Measurements from ENCODE around the gene SCAF11.
"Not testable (repeated sequence)": the region's sequence is repeated elsewhere in the genome, so short reads cannot be mapped to it uniquely, and the experiment has no call there.

Gene SCAF11, protein sequence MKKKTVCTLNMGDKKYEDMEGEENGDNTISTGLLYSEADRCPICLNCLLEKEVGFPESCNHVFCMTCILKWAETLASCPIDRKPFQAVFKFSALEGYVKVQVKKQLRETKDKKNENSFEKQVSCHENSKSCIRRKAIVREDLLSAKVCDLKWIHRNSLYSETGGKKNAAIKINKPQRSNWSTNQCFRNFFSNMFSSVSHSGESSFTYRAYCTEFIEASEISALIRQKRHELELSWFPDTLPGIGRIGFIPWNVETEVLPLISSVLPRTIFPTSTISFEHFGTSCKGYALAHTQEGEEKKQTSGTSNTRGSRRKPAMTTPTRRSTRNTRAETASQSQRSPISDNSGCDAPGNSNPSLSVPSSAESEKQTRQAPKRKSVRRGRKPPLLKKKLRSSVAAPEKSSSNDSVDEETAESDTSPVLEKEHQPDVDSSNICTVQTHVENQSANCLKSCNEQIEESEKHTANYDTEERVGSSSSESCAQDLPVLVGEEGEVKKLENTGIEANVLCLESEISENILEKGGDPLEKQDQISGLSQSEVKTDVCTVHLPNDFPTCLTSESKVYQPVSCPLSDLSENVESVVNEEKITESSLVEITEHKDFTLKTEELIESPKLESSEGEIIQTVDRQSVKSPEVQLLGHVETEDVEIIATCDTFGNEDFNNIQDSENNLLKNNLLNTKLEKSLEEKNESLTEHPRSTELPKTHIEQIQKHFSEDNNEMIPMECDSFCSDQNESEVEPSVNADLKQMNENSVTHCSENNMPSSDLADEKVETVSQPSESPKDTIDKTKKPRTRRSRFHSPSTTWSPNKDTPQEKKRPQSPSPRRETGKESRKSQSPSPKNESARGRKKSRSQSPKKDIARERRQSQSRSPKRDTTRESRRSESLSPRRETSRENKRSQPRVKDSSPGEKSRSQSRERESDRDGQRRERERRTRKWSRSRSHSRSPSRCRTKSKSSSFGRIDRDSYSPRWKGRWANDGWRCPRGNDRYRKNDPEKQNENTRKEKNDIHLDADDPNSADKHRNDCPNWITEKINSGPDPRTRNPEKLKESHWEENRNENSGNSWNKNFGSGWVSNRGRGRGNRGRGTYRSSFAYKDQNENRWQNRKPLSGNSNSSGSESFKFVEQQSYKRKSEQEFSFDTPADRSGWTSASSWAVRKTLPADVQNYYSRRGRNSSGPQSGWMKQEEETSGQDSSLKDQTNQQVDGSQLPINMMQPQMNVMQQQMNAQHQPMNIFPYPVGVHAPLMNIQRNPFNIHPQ (N-terminal part only)

DNA sequence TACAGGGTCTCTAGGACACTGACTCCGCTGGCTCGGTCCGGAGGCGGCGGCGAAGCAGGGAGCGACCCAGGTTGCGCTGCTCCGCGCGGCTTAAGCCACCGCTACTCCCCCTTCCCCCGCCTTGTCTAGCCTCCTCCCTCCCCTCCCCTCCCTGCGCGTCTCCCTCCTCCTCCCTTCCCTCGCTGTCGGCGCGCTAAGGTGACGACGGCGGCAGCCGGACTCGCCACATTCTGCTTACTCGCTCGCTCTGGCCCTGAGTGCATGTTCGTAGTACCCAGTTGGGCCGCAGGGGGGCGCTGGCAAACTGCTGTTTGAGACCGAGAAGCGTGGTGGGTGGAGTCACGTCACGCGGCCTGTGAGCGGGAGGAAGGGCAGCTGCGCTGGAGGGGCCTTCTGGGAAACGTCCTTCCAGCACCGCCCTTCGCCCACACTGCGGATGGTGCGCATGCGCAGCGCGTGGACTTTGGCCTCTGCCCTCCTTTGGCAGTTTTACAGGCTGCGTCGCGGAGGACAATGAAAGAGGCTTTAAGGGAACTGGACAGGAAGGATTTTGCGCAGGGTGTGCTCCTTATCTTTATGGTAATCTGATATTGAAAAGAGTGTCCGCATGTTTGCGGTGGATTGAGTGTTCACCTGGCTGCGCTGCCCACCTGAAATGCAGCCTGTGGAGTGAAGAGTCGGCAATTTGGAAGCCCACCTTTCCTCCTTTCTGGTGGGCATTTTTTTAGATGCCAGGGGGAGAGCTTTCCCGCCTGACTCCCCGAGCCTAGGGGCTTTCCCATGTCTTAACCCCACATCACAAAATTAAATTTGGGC, at the start of gene SCAF11:
SCAF11 (minus strand) TSS at position 107 of the 816 bp plus-strand sequence. CDS start 26,407 bp downstream, outside the sequence.
- peak; percentile 100 for DNase-seq (ENCODE audit: low read depth)

DNA sequence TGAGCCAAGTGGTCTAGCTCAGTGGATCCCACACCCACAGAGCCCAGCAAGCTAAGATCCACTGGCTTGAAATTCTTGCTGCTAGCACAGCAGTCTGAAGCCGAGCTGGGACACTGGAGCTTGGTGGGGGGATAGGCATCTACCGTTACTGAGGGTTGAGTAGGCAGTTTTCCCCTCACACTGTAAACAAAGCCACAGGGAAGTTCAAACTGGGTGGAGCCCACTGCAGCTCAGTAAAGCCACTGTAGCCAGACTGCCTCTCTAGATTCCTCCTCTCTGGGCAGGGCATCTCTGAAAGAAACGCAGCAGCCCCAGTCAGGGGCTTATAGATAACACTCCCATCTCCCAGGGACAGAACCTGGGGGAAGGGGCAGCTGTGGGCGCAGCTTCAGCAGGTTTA, 46.7 kb upstream of the SCAF11 start:
- not testable (repeated sequence) for DNase-seq (ENCODE audit: low read depth)

DNA sequence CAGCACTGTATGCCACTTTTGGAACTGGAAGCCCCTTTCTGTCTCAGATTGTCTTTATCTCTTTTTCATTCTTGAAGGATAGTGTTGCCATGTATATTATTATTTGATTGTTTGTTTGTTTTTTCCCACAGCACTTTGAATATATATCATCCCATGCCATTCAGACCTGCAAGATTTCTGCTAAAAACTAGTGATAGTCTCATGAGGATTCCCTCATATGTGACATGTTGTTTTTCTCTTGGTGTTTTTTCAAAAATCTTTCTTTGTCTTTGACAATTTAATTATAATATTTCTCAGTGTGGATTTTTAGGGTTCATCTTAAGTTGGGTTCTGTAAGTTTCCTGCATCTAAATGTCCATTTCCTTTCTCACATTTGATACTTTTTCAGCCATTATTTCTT, 36.8 kb upstream of the SCAF11 start:
- no peak for DNase-seq (ENCODE audit: low read depth)

DNA sequence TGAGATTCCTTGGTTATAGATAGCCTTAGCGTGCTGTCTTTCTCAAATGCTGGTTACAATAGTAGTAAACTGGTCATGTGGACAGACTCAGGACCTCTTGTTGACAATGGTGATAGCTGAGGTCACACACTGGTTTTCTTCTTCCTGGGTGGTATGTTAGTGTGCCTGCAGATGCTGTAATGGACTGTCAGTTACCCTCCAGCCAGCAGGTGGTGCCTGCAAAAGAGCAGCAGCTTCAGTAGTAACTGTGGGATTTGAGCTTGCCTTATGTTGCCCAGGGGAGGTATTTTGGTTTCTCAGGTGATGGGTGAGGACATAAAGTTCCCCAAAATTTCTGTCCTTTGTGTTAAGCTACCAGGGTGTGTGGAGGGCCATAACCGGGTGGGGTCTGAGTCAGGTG, 33.7 kb upstream of the SCAF11 start:
- no peak for DNase-seq (ENCODE audit: low read depth)

DNA sequence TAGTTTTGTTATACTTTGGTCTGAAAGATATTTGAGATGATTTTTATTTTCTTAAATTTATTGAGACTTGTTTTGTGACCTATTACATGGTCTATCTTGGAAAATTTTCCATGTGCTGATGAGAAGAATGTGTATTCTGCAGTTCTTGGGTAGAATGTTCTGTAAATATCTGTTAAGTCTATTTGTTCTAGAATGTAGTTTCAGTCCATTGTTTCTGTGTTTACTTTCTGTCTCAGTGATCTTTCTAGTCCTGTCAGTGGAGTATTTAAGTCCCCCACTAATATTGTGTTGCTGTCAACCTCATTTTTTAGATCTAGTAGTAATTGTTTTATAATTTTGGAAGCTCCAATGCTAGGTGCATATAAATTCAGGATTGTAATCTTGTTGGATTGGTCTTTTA, 30.4 kb upstream of the SCAF11 start:
- no peak for DNase-seq (ENCODE audit: low read depth)

DNA sequence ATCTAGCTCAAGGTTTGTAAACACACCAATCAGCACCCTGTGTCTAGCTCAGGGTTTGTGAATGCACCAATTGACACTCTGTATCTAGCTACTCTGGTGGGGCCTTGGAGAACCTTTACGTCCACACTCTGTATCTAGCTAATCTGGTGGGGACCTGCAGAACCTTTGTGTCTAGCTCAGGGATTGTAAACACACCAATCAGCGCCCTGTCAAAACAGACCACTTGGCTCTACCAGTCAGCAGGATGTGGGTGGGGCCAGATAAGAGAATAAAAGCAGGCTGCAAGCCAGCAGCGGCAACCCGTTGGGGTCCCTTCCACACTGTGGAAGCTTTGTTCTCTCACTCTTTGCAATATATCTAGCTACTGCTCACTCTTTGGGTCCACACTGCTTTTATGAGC, 28.3 kb upstream of the SCAF11 start:
- DNase-seq (ENCODE audit: low read depth): not testable (repeated sequence)

DNA sequence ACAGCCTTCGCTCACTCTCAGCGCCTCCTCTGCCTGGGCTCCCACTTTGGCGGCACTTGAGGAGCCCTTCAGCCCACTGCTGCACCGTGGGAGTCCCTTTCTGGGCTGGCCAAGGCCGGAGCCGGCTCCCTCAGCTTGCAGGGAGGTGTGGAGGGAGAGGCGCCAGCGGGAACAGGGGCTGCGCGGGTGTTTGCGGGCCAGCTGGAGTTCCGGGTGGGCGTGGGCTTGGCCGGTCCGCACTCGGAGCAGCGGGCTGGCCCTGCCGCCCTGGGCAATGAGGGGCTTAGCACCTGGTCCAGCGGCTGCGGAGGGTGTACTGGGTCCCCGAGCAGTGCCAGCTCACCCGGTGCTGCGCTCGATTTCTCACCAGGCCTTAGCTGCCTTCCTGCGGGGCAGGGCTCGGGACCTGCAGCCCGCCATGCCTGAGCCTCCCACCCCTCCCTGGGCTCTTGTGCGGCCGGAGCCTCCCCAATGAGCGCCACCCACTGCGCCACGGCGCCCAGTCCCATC, 27.5 kb upstream of the SCAF11 start:
- not testable (repeated sequence) for DNase-seq (ENCODE audit: low read depth)

DNA sequence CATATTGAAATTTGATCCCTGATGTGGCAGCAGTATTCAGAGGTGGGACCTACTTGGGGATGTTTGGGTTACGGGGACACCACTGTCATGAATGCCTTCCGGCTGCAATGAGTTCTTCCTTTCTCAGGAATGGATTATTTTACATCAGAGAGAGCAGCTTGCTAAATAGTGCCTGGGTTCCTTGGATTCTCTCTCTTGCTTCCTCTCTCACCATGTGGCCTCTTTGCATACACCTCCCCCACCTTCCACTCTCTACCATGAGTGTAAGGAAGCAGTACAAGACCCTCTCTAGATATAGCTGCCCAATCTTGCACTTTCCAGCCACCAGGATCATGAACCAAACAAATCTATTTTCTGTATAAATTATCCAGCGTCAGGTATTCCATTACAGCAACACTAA, 15.4 kb upstream of the SCAF11 start:
- DNase-seq (ENCODE audit: low read depth): no peak

DNA sequence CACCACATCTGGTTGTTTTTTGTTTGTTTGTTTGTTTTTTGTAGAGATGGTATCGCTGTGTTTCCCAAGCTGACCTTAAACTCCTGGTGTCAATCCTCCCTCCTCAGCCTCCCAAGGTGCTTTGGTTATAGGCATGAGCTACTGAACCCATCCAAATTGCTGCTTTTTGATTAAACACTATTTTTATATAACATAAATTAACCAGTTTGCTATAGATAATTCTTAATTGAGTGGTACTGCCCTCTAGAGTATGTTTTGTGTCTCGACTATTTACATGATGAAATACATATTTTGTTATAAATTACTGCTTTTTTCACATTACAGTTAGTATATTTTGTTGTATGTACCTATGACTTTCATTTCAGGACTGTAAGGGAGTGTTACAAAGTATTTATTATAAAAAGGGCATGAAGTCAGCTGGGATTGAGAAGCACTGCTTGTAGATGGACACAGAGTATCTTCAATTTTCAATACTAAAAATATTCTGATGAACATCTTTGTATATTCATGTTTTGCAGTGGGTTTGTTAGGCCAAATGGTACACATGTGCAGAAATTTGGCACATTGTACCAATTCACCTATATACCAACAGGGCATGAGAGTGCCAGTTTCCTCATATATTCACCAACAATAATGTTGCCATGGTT, 14.9 kb upstream of the SCAF11 start:
- DNase-seq (ENCODE audit: low read depth): no peak

DNA sequence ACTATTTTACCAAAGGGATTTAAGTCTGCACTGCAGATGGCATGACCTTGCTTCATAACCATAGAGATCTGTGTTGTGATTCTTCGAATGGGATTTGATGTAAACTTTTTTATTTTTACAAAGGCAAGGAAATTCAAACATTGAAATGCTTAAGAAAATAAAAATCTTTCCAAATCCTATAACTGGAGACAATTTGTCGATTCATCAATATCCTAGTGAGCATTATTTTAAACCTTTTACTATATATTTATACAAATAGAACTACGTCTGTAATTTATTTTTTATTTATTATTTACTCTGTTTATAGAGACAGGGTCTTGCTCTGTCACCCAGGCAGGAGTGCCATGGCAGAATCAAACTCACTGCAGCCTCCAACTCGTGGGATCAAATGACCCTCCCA, 14.3 kb upstream of the SCAF11 start:
- no peak for DNase-seq (ENCODE audit: low read depth)

DNA sequence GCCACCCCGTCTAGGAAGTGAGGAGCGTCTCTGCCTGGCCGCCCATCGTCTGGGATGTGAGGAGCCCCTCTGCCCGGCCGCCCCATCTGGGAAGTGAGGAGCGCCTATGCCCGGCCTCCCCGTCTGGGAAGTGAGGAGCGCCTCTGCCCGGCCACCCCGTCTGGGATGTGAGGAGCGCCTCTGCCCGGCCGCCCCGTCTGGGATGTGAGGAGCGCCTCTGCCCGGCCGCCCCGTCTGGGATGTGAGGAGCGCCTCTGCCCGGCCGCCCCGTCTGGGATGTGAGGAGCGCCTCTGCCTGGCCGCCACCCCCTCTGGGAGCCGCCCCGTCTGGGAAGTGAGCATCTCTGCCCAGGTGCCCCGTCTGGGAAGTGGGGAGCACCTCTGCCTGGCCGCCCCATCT, 9.7 kb upstream of the SCAF11 start:
- DNase-seq (ENCODE audit: low read depth): not testable (repeated sequence)

DNA sequence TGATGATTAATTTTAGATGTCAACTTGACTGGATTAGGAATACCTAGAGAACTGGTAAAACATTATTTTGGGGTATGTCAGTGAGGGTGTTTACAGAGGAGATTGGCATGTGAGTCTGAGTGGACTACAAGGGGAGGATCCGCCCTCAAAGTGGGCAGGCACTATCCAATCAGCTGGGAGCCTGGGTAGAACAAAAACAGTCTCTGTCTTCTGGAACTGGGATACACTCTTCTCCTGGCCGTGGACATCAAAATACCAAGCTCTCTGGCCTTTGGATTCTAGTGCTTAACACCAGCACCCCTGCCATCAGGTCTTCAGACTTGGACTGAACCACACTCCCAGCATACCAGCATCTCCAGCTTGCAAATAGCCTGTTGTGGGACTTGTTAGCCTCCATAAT, 4.4 kb upstream of the SCAF11 start:
- no peak for DNase-seq (ENCODE audit: low read depth)

DNA sequence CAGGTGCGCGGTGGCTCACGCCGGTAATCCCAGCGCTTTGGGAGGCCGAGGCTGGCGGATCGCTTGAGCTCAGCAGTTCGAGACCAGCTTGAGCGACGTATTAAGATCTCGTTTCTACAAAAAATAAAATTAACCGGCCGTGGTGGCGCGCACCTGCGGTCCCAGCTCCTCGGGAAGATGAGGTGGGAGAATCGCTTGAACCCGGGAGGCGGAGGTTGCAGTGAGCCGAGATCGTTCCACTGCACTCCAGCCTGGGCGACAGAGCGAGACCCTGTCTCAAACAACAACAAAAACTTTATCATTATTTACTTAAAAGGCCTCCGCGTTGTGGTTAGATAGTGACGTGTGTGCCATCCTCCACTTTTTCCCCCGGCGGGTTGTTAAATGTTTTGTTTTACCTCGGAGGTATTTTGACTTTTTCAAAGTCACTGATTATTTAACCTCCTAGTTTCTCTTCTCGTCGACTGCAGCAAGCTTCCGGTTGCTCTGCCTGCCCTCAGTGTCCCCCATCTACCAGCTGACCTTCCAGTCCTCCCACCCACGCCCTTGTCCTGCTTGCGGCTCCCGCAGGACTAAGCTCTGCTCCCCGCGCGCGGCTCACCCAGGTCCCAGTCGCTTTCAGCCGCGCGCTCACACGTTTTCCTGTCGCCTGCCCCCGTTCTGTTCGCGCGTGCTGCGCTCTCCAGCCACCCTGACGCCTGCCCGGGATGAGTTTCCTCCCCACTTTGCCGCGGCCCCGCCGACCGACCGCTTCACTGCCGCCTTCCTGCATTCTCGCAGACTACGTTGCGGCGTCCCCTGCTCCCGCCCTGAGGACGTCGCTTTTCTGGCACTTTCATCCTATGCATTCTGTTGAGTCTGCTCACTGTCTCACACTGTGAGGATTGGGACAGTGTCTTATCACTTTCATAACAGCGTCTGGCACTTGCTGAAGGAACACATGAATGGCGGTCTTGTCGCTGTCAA, 1.2 kb upstream of the SCAF11 start:
- peak; percentile 50 for DNase-seq (ENCODE audit: low read depth)

DNA sequence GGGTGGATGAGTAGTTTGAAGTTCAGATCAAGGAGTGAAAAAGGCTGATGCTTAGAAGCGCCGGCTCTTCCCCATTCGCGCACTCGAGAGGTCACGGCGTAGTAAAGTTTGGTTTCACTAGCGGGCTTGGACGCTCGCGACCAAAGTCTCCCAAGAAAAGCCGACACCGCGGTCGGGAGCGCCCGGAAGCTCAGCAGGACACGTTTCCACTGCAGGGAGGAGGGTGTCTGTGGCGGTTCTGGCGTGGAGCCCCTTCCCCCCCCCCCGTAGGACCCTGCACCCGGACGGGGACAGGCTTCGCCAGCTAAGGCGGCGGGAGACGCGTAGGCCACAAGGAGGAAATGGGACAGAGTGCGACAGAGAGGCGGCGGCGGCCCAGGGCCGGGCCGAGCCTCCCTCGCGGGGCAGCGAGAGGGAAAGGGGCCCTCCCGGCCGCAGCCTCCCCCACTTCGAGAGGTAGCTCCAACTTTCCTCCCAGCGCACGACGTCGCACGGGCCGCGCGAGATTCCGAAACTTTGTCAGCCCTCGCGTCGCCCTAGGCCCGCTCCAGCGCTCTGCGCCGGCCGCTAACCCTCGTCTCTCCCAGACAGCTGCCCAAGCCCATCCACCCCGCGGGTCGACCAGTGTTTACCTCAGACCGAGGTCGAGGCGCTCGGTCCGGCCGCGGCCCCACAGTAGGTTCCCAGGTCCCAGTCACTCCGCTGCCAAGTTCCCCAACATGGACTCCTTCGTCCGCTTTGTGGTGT, 480 bp downstream of the SCAF11 start:
- peak; percentile 44 for DNase-seq (ENCODE audit: low read depth)

DNA sequence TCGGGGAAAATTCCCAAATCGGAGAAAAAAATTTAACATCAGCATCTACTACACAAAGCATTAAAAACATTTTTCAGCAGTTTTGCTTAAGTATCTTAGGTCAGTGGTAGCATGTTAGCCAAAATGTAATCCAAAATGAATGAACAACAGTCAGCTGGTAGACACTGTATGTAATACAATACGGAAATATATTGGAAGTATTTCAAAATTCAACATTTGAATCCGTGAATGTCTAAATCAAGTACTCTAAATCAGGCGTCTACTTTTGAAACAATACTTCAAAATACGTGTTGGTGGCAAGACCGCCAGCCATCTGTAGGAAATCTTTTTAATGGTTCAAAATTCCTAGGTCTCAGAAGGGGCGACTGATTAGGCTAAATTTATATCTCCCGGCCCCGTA, 1.1 kb downstream of the SCAF11 start:
- DNase-seq (ENCODE audit: low read depth): no peak

DNA sequence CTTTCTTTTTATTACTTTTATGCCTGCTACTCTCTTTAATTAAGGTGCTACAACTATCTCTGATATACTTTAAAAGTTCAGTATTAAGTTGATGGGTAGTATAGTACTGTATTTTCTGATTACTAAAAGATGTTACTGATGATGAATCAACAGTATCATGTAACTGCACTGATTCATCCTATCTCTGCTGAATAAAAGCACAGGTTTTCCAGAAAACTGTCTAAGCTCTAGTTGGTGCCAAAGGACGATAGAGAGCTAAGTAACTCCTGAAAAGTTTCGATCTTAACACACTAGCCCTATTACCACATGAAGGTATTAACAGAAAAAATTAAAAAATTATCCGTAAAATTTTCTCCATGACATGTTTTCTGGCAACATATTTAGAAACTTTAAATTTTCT, 2.1 kb downstream of the SCAF11 start:
- no peak for DNase-seq (ENCODE audit: low read depth)

DNA sequence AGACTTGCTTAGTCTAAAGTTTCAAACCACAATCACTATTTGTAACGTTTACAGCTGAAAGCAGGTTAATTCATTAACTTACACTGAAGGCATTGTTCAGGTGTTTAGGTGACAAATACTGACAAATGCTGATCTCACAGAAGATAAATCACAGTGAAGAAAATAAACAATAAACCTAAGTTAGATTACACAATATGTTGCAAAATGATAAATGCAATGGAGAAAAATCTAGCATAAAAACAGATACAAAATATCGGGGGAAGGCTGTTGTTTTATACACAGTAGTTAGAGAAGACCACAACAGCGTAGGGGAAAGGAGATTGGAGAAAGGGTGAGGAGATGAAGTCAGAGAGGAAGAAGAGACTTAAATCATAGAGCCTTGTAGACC, 3.0 kb downstream of the SCAF11 start:
- no peak for DNase-seq (ENCODE audit: low read depth)

DNA sequence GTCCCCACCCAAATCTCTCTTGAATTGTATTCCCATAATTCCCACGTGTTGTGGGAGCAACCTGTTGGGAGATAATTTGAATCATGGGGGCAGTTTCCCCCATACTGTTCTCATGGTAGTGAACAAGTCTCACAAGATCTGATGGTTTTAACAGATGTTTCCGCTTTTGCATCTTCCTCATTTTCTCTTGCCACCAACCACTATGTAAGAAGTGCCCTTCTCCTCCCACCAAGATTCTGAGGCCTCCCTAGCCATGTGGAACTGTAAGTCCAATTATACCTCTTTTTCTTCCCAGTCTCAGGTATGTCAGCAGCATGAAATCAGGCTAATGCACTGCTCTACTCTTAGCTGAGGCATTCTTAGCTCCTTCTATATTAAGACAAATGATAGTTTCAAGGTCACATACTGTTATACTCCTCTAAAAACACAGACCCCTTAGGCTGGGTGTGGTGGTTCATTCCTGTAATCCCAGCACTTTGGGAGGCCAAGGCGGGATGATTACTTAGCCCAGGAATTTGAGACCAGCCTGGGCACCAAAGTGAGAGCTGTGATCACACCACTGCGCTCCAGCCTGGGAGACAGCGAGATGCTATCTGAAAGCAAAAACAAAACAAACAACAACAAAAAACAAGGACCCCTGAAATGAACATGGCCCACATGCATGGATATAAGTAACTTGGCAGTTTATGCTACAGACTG, 3.6 kb downstream of the SCAF11 start:
- no peak for DNase-seq (ENCODE audit: low read depth)

All from stimulated activated CD8-positive, alpha-beta memory T cell treated with anti-CD3 and anti-CD28 coated beads, Interleukin-12 subunit alpha, Interleukin-12 subunit beta, amount 100 ng/mL, for 4 hours (primary cell).